PC-9 (cell line): ENCODE results near the gene DCANP1. TPM values are rescaled to one million over a fixed set of nuclear protein-coding genes. Genes with fewer than 3 reads are reported as not detected.
A peak's percentile ranks its signal among the peaks of the same experiment; 100 is the strongest.

Experiments
- BruUV-seq: library from RNA; stranded (reverse); fragments of 400-500 nt; replicated peaks from 2 replicates; lab custom pipeline; 2021; lab: Mats Ljungman, UMichigan
- CTCF ChIA-PET: fragments of 300-600 bp; sonication (Branson Sonifier 250); formaldehyde crosslinking; loops from one replicate; lab custom pipeline; 2022; ENCODE audit warnings: antibody characterized with exemption; lab: Charles Lee
- POLR2A ChIA-PET: fragments of 300-600 bp; sonication (Branson Sonifier 250); formaldehyde crosslinking; loops from one replicate; lab custom pipeline; 2022; ENCODE audit warnings: antibody characterized with exemption; ENCODE audit not compliant: unreplicated experiment; lab: Charles Lee
- DNase-seq, 2 experiments: peaks; one replicate each; pipeline versions ENCODE4 v3.0.0 to v3.0.0-alpha.2; 2015 to 2022; ENCODE audit warnings: mixed read lengths in 1 of 2
- H2AFZ ChIP-seq: fragments of 200-600 bp; sonication (generic); 2 replicates; pipeline ENCODE4 v1.8.1; 2017; ENCODE audit warnings: antibody characterized with exemption
- H3F3A ChIP-seq: fragments of 200-600 bp; sonication (generic); 2 replicates; pipeline ENCODE4 v1.8.1; 2017; ENCODE audit warnings: antibody characterized with exemption, mild to moderate bottlenecking, low read depth; ENCODE audit not compliant: insufficient read depth
- H3K27ac ChIP-seq: fragments of 200-600 bp; sonication (generic); 2 replicates; pipeline ENCODE4 v1.6.1; 2016; ENCODE audit warnings: mixed run types
- H3K27me3 ChIP-seq: fragments of 200-600 bp; sonication (generic); 2 replicates; pipeline ENCODE4 v1.6.1; 2016; ENCODE audit warnings: low read depth, mixed run types; ENCODE audit not compliant: insufficient read depth
- H3K36me3 ChIP-seq: fragments of 200-600 bp; sonication (generic); 2 replicates; pipeline ENCODE4 v1.6.1; 2016; ENCODE audit warnings: low read depth, mixed run types
- H3K4me1 ChIP-seq: fragments of 200-600 bp; sonication (generic); replicated peaks from 2 replicates; pipeline ENCODE4 v1.6.1; 2016; ENCODE audit warnings: mixed run types; ENCODE audit not compliant: insufficient read depth
- H3K4me2 ChIP-seq: fragments of 200-600 bp; sonication (generic); 2 replicates; pipeline ENCODE4 v1.6.1; 2017; ENCODE audit warnings: mixed run types
- H3K4me3 ChIP-seq: fragments of 200-600 bp; sonication (generic); 2 replicates; pipeline ENCODE4 v1.6.1; 2016; ENCODE audit warnings: mixed run types
- H3K79me2 ChIP-seq: fragments of 200-600 bp; sonication (generic); 2 replicates; pipeline ENCODE4 v1.6.1; 2017; ENCODE audit warnings: low read depth, mixed run types
- H3K9me2 ChIP-seq: fragments of 200-600 bp; sonication (generic); 2 replicates; pipeline ENCODE4 v1.8.1; 2017; ENCODE audit warnings: mild to moderate bottlenecking; ENCODE audit not compliant: insufficient read depth
- H3K9me3 ChIP-seq: fragments of 200-600 bp; sonication (generic); 2 replicates; pipeline ENCODE4 v1.8.1; 2016; ENCODE audit warnings: low read depth; ENCODE audit not compliant: insufficient read depth
- H4K20me1 ChIP-seq: fragments of 200-600 bp; sonication (generic); 2 replicates; pipeline ENCODE4 v1.8.1; 2017; ENCODE audit not compliant: insufficient read depth
- CTCF ChIP-seq: fragments of 200-600 bp; sonication (generic); conservative IDR thresholded peaks from 2 replicates; pipeline ENCODE4 v1.6.1; 2017; ENCODE audit warnings: mixed run types, antibody characterized with exemption, mild to moderate bottlenecking, moderate library complexity
- EZH2 ChIP-seq: fragments of 200-600 bp; sonication (generic); IDR thresholded peaks from 2 replicates; pipeline ENCODE4 v1.8.0; 2017; ENCODE audit warnings: antibody characterized with exemption, low read depth
- intact Hi-C: fragments of 100-400 bp; cut with micrococcal nuclease; formaldehyde crosslinking; loops from one replicate; pipeline ENCODE4 v1.10.0; 2022; ENCODE audit not compliant: unreplicated experiment
- total RNA-seq: library from RNA; stranded (reverse); gene quantifications from 2 replicates; pipeline ENCODE4 v1.2.3, GENCODE V29; 2021

DCANP1 gene
- total RNA-seq, 1 experiment from 2014 or later = not detected

- peaks cover 72% of the 10 kb centered on the region for H3K79me2 ChIP-seq
- H4K20me1 ChIP-seq = peaks cover 65% of the 10 kb centered on the region
- TF ChIP-seq EZH2 = no peak
- TF ChIP-seq CTCF = no peak
- peaks cover 7% of the 10 kb centered on the region; the same call in 1 of the 2 replicates for H3K36me3 ChIP-seq
- H3K4me1 ChIP-seq = peaks cover 21% of the 10 kb centered on the region
- CTCF ChIA-PET = no interaction called here
- H3K27me3 ChIP-seq = no peaks in the 10 kb centered on the region
- peak in 1 of 2 experiments; percentile 48 for DNase-seq
- peak overlapping the region; percentile 89 for H3K4me2 ChIP-seq
- H3K9me3 ChIP-seq = no peaks in the 10 kb centered on the region
- H2AFZ ChIP-seq = no peak overlapping the region
- POLR2A ChIA-PET = no interaction called here
- H3F3A ChIP-seq = 0 out of 2 replicates have a peak, but pooled peaks cover 3% of the 10 kb centered on the region
- no peaks in the 10 kb centered on the region for H3K9me2 ChIP-seq
- H3K4me3 ChIP-seq = no peak overlapping the region
- intact Hi-C loops = no loop called here
- no peak overlapping the region for H3K27ac ChIP-seq
- no TSS peak for BruUV-seq
Observed at GRCh38 chr5:135396459-135397055, 50.6 kb downstream of the DCANP1 start.

- Histone ChIP-seq H3K4me1 (peaks cover 21% of the 10 kb centered on the region), H3K4me2 (no peak overlapping the region), H3F3A (0 out of 2 replicates have a peak, but pooled peaks cover 3% of the 10 kb centered on the region), H3K27me3 (no peaks in the 10 kb centered on the region), H3K9me3 (no peaks in the 10 kb centered on the region), H2AFZ (no peak overlapping the region), H3K27ac (no peak overlapping the region), H3K36me3 (peaks cover 7% of the 10 kb centered on the region; the same call in 1 of the 2 replicates), H3K4me3 (no peak overlapping the region), H3K9me2 (no peaks in the 10 kb centered on the region), H4K20me1 (peaks cover 72% of the 10 kb centered on the region), H3K79me2 (peaks cover 79% of the 10 kb centered on the region)
- intact Hi-C loops = no loop called here
- CTCF ChIA-PET = no interaction called here
- no TSS peak for BruUV-seq
- POLR2A ChIA-PET = no interaction called here
- no peak for TF ChIP-seq EZH2
- no peak for TF ChIP-seq CTCF
- no peak for DNase-seq
Observed at GRCh38 chr5:135395866-135396265, 51.3 kb downstream of the DCANP1 start.

DNA sequence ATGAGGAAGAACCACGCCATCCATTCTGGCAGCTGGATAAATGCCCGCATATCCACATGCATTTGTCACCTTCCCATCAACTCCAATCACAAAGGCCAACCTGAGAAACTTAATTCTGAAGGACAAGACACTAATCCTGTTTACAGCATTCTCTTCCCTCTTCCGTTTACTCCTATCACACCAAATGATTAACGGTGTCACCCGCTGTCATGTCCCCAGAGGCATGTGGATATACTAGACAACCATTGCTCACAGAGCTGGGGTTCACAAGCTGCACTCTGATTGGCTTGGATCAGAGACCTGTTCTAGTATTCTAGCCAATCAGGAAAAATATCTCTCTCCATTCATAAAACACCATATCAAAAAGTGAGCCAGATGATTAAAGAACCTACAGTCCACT is 51.7 kb downstream of the DCANP1 start:
- Histone ChIP-seq H3K4me2 (no peak overlapping the region), H3K36me3 (peaks cover 7% of the 10 kb centered on the region; the same call in 1 of the 2 replicates), H4K20me1 (peaks cover 76% of the 10 kb centered on the region), H3K27ac (no peak overlapping the region), H2AFZ (no peak overlapping the region), H3K79me2 (peaks cover 83% of the 10 kb centered on the region), H3K9me2 (no peaks in the 10 kb centered on the region), H3K9me3 (no peaks in the 10 kb centered on the region), H3K4me1 (peaks cover 21% of the 10 kb centered on the region), H3K27me3 (no peaks in the 10 kb centered on the region), H3K4me3 (no peak overlapping the region), H3F3A (0 out of 2 replicates have a peak, but pooled peaks cover 2% of the 10 kb centered on the region)
- BruUV-seq = no TSS peak
- TF ChIP-seq CTCF (no peak), EZH2 (no peak)
- ChIA-PET POLR2A (no interaction called here), CTCF (no interaction called here)
- intact Hi-C loops = no loop called here
- DNase-seq = no peak

Other genes starting within 250 kb of the DCANP1 start
- 223 and 294 TPM in 2 replicates for gene MACROH2A1, start 48.1 kb downstream of the DCANP1 start, total RNA-seq
- not detected in 2 replicates for gene TIFAB, start 5.0 kb upstream of the DCANP1 start, total RNA-seq
- not detected in 2 replicates for gene NEUROG1, start 88.6 kb upstream of the DCANP1 start, total RNA-seq
- not detected in 2 replicates for gene CXCL14, start 131.6 kb upstream of the DCANP1 start, total RNA-seq